ENCODE measurements around the gene USP6.
"Not testable (repeated sequence)": the region's sequence is repeated elsewhere in the genome, so short reads cannot be mapped to it uniquely, and the experiment has no call there.

The USP6 gene

GRCh38 chr17:5115673-5116651, at the start of gene USP6:
USP6 (plus strand) TSS chr17:5116032; CDS start chr17:5130368, 14,336 bp downstream.
- no peak for DNase-seq (ENCODE audit: low read depth)
- no peak within 1 kb of the TSS for H3K4me3 ChIP-seq (ENCODE audit: low read length)
- TF ChIP-seq, protein P1, sequence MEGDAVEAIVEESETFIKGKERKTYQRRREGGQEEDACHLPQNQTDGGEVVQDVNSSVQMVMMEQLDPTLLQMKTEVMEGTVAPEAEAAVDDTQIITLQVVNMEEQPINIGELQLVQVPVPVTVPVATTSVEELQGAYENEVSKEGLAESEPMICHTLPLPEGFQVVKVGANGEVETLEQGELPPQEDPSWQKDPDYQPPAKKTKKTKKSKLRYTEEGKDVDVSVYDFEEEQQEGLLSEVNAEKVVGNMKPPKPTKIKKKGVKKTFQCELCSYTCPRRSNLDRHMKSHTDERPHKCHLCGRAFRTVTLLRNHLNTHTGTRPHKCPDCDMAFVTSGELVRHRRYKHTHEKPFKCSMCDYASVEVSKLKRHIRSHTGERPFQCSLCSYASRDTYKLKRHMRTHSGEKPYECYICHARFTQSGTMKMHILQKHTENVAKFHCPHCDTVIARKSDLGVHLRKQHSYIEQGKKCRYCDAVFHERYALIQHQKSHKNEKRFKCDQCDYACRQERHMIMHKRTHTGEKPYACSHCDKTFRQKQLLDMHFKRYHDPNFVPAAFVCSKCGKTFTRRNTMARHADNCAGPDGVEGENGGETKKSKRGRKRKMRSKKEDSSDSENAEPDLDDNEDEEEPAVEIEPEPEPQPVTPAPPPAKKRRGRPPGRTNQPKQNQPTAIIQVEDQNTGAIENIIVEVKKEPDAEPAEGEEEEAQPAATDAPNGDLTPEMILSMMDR (IDR thresholded peaks at IDR 0.05; ENCODE audit: insufficient read depth, low read depth, low read length, missing control alignments) = no peak

GRCh38 chr17:5068236-5068635, 47.6 kb upstream of the USP6 start:
- no peak overlapping the region for H3K4me3 ChIP-seq (ENCODE audit: low read length)
- DNase-seq (ENCODE audit: low read depth) = no peak
- TF ChIP-seq, protein P1 (IDR thresholded peaks at IDR 0.05; ENCODE audit: insufficient read depth, low read depth, low read length, missing control alignments) = no peak

DNA sequence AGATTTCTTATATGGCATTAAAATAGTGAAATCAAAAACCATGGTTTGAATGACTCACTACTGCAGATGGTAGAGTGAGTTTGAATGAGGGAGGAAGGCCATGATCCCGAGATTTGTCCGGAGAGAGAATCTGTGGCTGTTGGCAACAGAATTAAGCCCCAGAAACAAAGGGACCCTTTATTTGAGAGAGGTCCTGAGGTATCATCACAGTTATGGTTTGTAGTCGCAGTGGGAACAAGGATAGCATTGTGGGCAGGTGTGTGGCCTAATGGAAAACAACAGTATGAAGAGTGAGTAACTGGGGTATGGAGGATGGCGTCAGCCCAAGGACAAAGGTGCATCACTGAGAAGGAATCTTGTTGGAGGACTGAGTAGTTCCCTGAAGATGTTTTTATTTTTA, 46.1 kb upstream of the USP6 start:
- no peak overlapping the region for H3K4me3 ChIP-seq (ENCODE audit: low read length)
- peak; percentile 67 for DNase-seq (ENCODE audit: low read depth)
- TF ChIP-seq, protein P1 (IDR thresholded peaks at IDR 0.05; ENCODE audit: insufficient read depth, low read depth, low read length, missing control alignments) = no peak

DNA sequence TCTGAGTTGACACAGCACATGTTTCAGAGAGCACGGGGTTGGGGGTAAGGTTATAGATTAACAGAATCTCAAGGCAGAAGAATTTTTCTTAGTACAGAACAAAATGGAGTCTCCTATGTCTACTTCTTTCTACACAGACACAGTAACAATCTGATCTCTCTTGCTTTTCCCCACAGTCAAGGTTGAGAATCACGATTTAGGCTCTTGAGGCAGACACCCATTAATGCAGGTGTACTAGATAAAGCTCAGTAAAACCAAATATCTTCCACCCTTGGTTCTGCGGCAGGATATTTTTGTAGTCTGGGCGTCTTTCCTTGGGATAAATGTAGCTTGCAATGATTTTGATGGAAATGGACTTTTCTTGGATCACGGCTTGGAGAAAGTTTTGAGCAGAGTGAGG, 40.4 kb upstream of the USP6 start:
- not testable (repeated sequence) for H3K4me3 ChIP-seq (ENCODE audit: low read length); DNase-seq (ENCODE audit: low read depth)

- H3K4me3 ChIP-seq (ENCODE audit: low read length); DNase-seq (ENCODE audit: low read depth): not testable (repeated sequence)
These were observed 38.6 kb upstream of the USP6 start for GRCh38 chr17:5077275-5077674.

GRCh38 chr17:5077781-5078105, 38.1 kb upstream of the USP6 start:
- DNase-seq (ENCODE audit: low read depth) = no peak
- TF ChIP-seq, protein P1 (IDR thresholded peaks at IDR 0.05; ENCODE audit: insufficient read depth, low read depth, low read length, missing control alignments) = no peak
- peak overlapping the region; percentile 72 for H3K4me3 ChIP-seq (ENCODE audit: low read length)

- TF ChIP-seq, protein P1 (IDR thresholded peaks at IDR 0.05; ENCODE audit: insufficient read depth, low read depth, low read length, missing control alignments) = no peak
- peak; percentile 68 for DNase-seq (ENCODE audit: low read depth)
- peak within 1 kb of the TSS; percentile 72 for H3K4me3 ChIP-seq (ENCODE audit: low read length)
These were observed 37.5 kb upstream of the USP6 start, which contains the start of gene ZFP3 for GRCh38 chr17:5078106-5079028. ZFP3 (plus strand) TSS chr17:5078467; CDS start chr17:5091505, 13,038 bp downstream.

All from epithelial cell of esophagus (primary cell).